GM18868 (cell line): Measurements from ENCODE around the gene RNPEPL1.

Experiments
- ATAC-seq: cut with Tn5 transposase; IDR thresholded peaks from one replicate; pipeline ENCODE4 v1.9.1; 2021; ENCODE audit warnings: mild to moderate bottlenecking, moderate library complexity; ENCODE audit not compliant: unreplicated experiment

The RNPEPL1 gene

GRCh38 chr2:240564561-240565332, 3.5 kb upstream of the RNPEPL1 start:
- no peak for ATAC-seq

- peak; percentile 27 for ATAC-seq
Measured at GRCh38 chr2:240565333-240566202, 2.7 kb upstream of the RNPEPL1 start.

- peak; percentile 51 for ATAC-seq
Measured at GRCh38 chr2:240566203-240567136, 1.8 kb upstream of the RNPEPL1 start.

GRCh38 chr2:240567137-240567871, 980 bp upstream of the RNPEPL1 start:
- no peak for ATAC-seq

- ATAC-seq, result peak; percentile 27
Measured at GRCh38 chr2:240568678-240569522, 616 bp downstream of the RNPEPL1 start.

- no peak for ATAC-seq
Measured at GRCh38 chr2:240569523-240569997, 1.3 kb downstream of the RNPEPL1 start.

- ATAC-seq, result no peak
Measured at GRCh38 chr2:240569998-240570530, 1.8 kb downstream of the RNPEPL1 start.

GRCh38 chr2:240570531-240571313, 2.4 kb downstream of the RNPEPL1 start:
- no peak for ATAC-seq

- ATAC-seq, result no peak
Measured at GRCh38 chr2:240571314-240571973, 3.2 kb downstream of the RNPEPL1 start.

GRCh38 chr2:240572141-240573031, 4.1 kb downstream of the RNPEPL1 start:
- no peak for ATAC-seq

GRCh38 chr2:240573071-240573515, 4.8 kb downstream of the RNPEPL1 start:
- no peak for ATAC-seq

GRCh38 chr2:240573516-240574385, 5.5 kb downstream of the RNPEPL1 start:
- ATAC-seq, result no peak

GRCh38 chr2:240574386-240575100, 6.3 kb downstream of the RNPEPL1 start:
- no peak for ATAC-seq

GRCh38 chr2:240575101-240575965, 7.0 kb downstream of the RNPEPL1 start:
- no peak for ATAC-seq
